GM12891 (cell line): ENCODE measurements around the gene DIO1.

Experiments used
- PAX5 ChIP-seq: IDR thresholded peaks from 2 replicates; pipeline ENCODE4 v1.6.1; 2011; ENCODE audit warnings: low read length, moderate library complexity, mild to moderate bottlenecking; ENCODE audit not compliant: insufficient read depth, severe bottlenecking
- POLR2A ChIP-seq: IDR thresholded peaks from 2 replicates; pipeline ENCODE4 v1.6.1; 2011; ENCODE audit warnings: low read depth, low read length, control low read depth
- POLR2AphosphoS5 ChIP-seq: IDR thresholded peaks from 2 replicates; pipeline ENCODE4 v1.6.1; 2011; ENCODE audit warnings: low read depth, low read length, control low read depth
- POU2F2 ChIP-seq: IDR thresholded peaks from 2 replicates; pipeline ENCODE4 v1.6.1; 2011; ENCODE audit warnings: low read depth, mild to moderate bottlenecking, control low read depth, low read length, moderate library complexity
- SPI1 ChIP-seq: IDR thresholded peaks from 2 replicates; pipeline ENCODE4 v1.6.1; 2011; ENCODE audit warnings: low read depth, low read length, control low read depth
- TAF1 ChIP-seq: IDR thresholded peaks from 2 replicates; pipeline ENCODE4 v1.6.1; 2011; ENCODE audit warnings: low read depth, low read length, control low read depth

DNA sequence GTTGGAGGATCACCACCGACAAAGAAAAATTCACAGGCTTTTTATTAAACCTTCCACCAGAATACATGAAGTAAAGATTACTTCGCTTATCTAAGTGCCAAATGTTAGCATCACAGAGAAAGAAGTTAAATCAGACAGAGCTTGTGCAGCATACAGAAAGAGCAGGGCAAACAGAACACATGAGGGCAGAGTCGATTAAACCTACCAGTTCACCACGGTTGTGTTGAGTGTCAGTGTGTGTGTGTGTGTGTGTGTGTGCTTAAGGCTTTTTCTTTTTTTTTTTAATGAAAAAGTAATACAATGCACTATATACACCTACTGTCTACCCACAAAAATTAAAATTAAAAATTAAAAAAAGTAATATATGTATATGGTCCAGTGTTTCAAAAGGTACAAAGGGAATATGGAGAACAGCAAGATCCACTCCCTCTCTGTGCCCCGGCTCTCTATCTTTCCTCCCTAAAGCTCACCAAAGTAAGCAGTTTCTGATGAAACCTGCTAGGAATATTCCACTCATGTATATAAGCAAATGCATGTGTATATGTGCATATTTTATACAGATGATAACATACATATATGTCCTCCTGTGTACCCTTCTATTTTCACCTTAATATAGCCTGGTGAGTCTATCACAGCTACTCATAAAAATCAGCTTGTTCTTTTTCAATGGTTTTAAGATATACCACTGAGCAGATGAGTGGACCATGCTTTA lies 22.1 kb upstream of the DIO1 start:
- TF ChIP-seq POLR2A (no peak), SPI1 (no peak), POLR2AphosphoS5 (no peak), TAF1 (no peak), POU2F2 (no peak), PAX5 (no peak)
